K562 (cell line): ENCODE results near the gene EVX1. TPM values are rescaled to one million over a fixed set of nuclear protein-coding genes. Genes with fewer than 3 reads are reported as not detected.
A peak's percentile ranks its signal among the peaks of the same experiment; 100 is the strongest.

ENCODE experiments used
- BRD9 ChIP-seq: fragments of 450-650 bp; IDR thresholded peaks from 2 replicates; pipeline ENCODE4 v1.6.1; 2018; ENCODE audit warnings: low read depth; ENCODE audit not compliant: partially characterized antibody
- ETS1 ChIP-seq: conservative IDR thresholded peaks from 2 replicates; pipeline ENCODE4 v1.6.1; 2011; ENCODE audit warnings: low read depth, mild to moderate bottlenecking, low read length; ENCODE audit not compliant: control insufficient read depth
- FIP1L1 ChIP-seq: fragments of 200-400 bp; formaldehyde crosslinking; IDR thresholded peaks from 2 replicates; pipeline ENCODE4 v1.6.1; 2018; ENCODE audit warnings: mild to moderate bottlenecking, low read depth, low read length; ENCODE audit not compliant: poor library complexity, severe bottlenecking
- KLF1 ChIP-seq: fragments of 450-650 bp; IDR thresholded peaks from 2 replicates; pipeline ENCODE4 v1.6.1; 2016; ENCODE audit warnings: missing genetic modification characterization, missing compliant biosample characterization
- KLF10 ChIP-seq: fragments of 250-450 bp; sonication (Bioruptor Pico); IDR thresholded peaks from 2 replicates; pipeline ENCODE4 v1.6.1; 2021; ENCODE audit warnings: matching md5 sums
- SAP30 ChIP-seq: fragments of 200-600 bp; sonication (generic); IDR thresholded peaks from 2 replicates; pipeline ENCODE4 v1.6.1; 2012; ENCODE audit warnings: borderline replicate concordance, low read depth, mild to moderate bottlenecking, moderate library complexity, low read length, control low read depth, inconsistent platforms; ENCODE audit not compliant: insufficient read depth, poor library complexity, severe bottlenecking
- TCF7L2 ChIP-seq: fragments of 150-350 bp; IDR thresholded peaks from 2 replicates; pipeline ENCODE4 v1.6.1; 2016; ENCODE audit warnings: low read depth, mild to moderate bottlenecking, low read length, moderate library complexity
- ZBTB9 ChIP-seq: fragments of 450-650 bp; formaldehyde crosslinking; IDR thresholded peaks from 2 replicates; pipeline ENCODE4 v1.4.0; 2020; ENCODE audit warnings: mild to moderate bottlenecking, moderate library complexity
- ZNF384 ChIP-seq: IDR thresholded peaks from 2 replicates; pipeline ENCODE4 v1.6.1; 2012; ENCODE audit warnings: low read depth, low read length, improper control_type of control experiment
- polyA plus RNA-seq, 8 experiments: library from polyadenylated mRNA; depleted of rRNA in 4 of 8; stranded (reverse) in 5 of 8; unstranded in 3 of 8; fragments of >200 nt; fragmentation: Nextera tagmentation in 2 of 8; fragmentation: Illumina TruSeq in 1 of 8; extraction: Ambion mirVana in 2 of 8; extraction: Trizol in 1 of 8; gene quantifications; 2 replicates each; pipeline versions ENCODE4 v1.2.1 to v1.2.3, GENCODE V29; 2011 to 2014; ENCODE audit warnings: inconsistent platforms in 1 of 8, missing spikeins in 1 of 8
- total RNA-seq, 7 experiments: library from RNA; depleted of rRNA in 6 of 7; stranded (reverse); fragments of >200 nt in 6 of 7; fragmentation: Illumina TruSeq in 2 of 7; extraction: Trizol in 2 of 7; gene quantifications; 2 replicates each; pipeline versions ENCODE4 v1.2.1 to v1.2.3, GENCODE V29; 2011 to 2021; ENCODE audit warnings: low replicate concordance in 1 of 7
- TF ChIP-seq, protein P1 (sequence below), 2 experiments: fragments of 450-650 bp in 1 of 2; sonication (generic) in 1 of 2; formaldehyde crosslinking in 1 of 2; IDR thresholded peaks; 2 replicates each; pipeline versions ENCODE4 v1.7.1 to v1.9.0; 2016 to 2022; ENCODE audit warnings: inconsistent platforms in 1 of 2, mild to moderate bottlenecking in 1 of 2, missing genetic modification reagents in 1 of 2
- TF ChIP-seq, protein P2 (sequence below), 2 experiments: IDR thresholded peaks; 2 replicates each; pipeline ENCODE4 v1.6.1; 2011; ENCODE audit warnings: borderline replicate concordance in 1 of 2, control low read depth in 1 of 2, low read depth in 1 of 2, low read length in 1 of 2, mild to moderate bottlenecking in 1 of 2, mixed read lengths in 1 of 2, moderate library complexity in 1 of 2; ENCODE audit not compliant: insufficient read depth in 1 of 2, insufficient read length in 1 of 2, poor library complexity in 1 of 2, severe bottlenecking in 1 of 2; ENCODE audit errors: extremely low read depth in 1 of 2
- TF ChIP-seq, protein P3 (sequence below): fragments of 450-650 bp; conservative IDR thresholded peaks from 2 replicates; pipeline ENCODE4 v1.6.1; 2016; ENCODE audit warnings: missing genetic modification characterization, low read depth, mild to moderate bottlenecking, control low read depth, missing compliant biosample characterization

The EVX1 gene
- total and polyA plus RNA-seq, 9 of the 15 experiments (the other 6 are each of a cell fraction or from before 2014, with no cell fraction given): not detected

DNA sequence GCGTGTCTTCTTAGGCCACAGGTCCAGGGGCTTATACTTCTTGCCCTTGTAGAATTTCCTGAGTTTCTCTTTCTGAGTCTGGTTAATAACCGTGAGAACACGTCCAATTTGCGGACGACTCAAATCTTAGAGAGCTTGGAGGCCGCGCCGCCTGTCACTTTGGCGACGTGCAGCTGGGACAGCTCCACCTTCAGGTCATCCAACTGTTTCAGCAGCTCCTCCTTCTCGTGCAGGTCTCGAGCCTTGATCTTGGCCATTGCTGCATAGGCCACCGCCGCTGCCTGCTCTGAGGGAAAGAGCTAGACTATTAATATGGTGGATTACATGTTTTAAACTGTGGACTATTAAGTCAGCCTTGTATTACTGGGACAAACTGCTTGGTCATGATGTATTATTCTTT lies 26.9 kb downstream of the EVX1 start (continued):
- TF ChIP-seq, protein P1, sequence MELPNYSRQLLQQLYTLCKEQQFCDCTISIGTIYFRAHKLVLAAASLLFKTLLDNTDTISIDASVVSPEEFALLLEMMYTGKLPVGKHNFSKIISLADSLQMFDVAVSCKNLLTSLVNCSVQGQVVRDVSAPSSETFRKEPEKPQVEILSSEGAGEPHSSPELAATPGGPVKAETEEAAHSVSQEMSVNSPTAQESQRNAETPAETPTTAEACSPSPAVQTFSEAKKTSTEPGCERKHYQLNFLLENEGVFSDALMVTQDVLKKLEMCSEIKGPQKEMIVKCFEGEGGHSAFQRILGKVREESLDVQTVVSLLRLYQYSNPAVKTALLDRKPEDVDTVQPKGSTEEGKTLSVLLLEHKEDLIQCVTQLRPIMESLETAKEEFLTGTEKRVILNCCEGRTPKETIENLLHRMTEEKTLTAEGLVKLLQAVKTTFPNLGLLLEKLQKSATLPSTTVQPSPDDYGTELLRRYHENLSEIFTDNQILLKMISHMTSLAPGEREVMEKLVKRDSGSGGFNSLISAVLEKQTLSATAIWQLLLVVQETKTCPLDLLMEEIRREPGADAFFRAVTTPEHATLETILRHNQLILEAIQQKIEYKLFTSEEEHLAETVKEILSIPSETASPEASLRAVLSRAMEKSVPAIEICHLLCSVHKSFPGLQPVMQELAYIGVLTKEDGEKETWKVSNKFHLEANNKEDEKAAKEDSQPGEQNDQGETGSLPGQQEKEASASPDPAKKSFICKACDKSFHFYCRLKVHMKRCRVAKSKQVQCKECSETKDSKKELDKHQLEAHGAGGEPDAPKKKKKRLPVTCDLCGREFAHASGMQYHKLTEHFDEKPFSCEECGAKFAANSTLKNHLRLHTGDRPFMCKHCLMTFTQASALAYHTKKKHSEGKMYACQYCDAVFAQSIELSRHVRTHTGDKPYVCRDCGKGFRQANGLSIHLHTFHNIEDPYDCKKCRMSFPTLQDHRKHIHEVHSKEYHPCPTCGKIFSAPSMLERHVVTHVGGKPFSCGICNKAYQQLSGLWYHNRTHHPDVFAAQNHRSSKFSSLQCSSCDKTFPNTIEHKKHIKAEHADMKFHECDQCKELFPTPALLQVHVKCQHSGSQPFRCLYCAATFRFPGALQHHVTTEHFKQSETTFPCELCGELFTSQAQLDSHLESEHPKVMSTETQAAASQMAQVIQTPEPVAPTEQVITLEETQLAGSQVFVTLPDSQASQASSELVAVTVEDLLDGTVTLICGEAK (IDR thresholded peaks at IDR 0.05): no peak
- TF ChIP-seq, protein P1 (CRISPR knock-in tag; IDR thresholded peaks at IDR 0.05): no peak
- TF ChIP-seq KLF1 (no peak), FIP1L1 (no peak), TCF7L2 (no peak), KLF10 (CRISPR knock-in tag) (no peak), ZNF384 (no peak), ZBTB9 (CRISPR knock-in tag) (no peak), SAP30 (no peak), ETS1 (no peak), BRD9 (no peak)
- TF ChIP-seq, protein P2, sequence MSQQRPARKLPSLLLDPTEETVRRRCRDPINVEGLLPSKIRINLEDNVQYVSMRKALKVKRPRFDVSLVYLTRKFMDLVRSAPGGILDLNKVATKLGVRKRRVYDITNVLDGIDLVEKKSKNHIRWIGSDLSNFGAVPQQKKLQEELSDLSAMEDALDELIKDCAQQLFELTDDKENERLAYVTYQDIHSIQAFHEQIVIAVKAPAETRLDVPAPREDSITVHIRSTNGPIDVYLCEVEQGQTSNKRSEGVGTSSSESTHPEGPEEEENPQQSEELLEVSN (IDR thresholded peaks at IDR 0.05; ENCODE audit: borderline replicate concordance in 1 of 2, extremely low read depth in 1 of 2, insufficient read depth in 1 of 2, insufficient read length in 1 of 2, low read depth in 1 of 2, low read length in 1 of 2, poor library complexity in 1 of 2, severe bottlenecking in 1 of 2): peak in 1 of 2 experiments; percentile 32
- TF ChIP-seq, protein P3, sequence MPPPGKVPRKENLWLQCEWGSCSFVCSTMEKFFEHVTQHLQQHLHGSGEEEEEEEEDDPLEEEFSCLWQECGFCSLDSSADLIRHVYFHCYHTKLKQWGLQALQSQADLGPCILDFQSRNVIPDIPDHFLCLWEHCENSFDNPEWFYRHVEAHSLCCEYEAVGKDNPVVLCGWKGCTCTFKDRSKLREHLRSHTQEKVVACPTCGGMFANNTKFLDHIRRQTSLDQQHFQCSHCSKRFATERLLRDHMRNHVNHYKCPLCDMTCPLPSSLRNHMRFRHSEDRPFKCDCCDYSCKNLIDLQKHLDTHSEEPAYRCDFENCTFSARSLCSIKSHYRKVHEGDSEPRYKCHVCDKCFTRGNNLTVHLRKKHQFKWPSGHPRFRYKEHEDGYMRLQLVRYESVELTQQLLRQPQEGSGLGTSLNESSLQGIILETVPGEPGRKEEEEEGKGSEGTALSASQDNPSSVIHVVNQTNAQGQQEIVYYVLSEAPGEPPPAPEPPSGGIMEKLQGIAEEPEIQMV: no peak
